Activated CD4-positive, CD25-positive, alpha-beta regulatory T cell (primary cell): ENCODE data around the gene FSD1.
A peak's percentile ranks its signal among the peaks of the same experiment; 100 is the strongest.

Experiments
- DNase-seq, 4 experiments: peaks; one replicate each; lab custom pipeline; 2025; lab: John Stamatoyannopoulos, UW

Gene FSD1

DNA sequence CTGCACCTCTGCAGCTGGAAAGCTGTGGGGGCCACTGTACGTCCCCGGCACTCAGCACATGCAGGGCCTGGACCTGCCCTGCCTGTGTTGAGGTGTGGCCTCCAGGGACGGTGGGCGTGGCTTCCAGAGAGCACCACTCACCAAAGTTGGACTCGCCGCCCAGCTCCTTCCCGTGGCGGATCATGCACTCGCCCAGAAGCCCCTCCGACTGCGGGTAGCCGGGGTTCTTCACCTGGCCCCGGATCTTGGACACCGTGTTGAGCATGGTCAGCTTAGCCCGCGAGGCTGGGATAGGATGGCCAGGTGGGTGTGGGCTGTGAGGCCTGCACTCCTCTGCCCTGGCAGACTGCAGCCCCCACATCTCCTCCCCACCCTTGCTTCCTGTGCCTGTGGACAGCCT, 60.9 kb downstream of the FSD1 start:
- DNase-seq = no peak

DNA sequence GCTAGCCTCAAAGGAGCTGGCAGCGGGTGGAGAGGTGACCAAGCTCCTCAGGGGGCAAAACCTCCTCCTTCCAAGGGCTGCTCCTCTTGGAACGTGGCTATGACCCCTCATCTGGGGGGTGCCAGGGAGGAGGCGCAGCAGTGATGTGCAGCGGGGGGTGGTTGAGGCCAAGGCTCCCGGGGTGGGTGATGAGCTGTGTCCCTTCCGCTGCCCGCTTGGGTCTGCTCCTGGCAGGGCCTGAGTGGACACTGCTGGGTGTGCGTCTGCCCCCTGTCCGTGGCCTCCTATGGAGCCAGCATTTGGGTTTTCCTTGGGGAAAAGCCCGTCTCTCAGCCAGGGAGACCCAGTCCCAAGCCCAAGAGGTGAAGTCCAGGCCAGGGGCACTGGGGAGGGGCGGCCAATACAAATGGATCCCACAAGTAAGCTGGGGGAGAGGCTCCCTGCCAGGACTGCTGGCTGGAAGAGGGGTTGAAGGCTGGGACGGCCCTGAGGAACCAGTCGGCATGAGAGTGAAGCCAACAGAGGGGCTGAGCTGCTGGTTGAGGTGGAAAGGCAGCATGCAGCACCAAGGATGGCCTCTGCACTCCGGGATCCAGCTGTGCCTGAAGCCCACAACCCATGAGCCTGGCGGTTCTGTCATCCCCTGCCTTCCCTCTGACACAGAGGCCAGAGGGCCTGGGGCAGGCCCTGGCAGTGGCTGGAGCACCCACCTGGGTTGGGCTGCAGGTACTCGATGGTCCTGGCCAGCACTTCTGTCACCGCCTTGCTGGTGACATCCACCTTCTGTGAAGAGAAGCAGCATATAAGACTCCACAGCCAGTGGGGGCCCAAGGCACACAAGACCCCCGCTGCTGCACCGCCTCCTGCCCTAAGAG, 61.6 kb downstream of the FSD1 start:
- no peak for DNase-seq

DNA sequence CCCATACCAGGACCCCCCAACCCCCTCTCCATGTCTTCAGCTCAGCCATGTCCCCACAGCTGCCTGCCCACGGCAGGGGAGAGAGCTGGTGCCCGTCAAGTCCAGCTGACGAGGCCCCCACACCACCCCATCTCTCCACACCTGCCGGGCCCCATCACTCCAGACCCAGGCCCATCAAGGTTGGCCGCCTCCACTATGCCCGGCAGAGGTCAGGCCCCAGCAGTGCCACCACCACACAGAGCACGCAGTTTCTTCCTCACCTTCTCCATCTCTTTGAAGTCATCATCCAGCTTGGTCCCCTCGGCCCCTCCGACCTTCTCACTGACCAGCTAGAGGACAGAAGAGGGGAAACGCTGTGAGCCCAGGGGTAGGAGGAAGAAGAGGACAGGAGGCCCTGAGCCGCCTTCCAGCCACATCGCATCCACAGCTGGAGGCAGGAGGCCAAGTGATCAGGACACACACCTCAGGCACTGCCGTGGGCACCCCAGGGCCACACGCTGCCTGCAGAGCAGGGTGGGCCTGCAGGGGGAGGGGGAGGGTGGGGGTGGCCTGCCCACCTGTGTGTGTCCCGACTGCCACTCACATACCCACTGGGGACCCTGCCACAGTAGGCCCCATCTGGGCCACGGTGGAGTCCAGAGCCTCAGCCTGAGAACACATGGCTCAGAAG, 62.4 kb downstream of the FSD1 start:
- no peak for DNase-seq

DNA sequence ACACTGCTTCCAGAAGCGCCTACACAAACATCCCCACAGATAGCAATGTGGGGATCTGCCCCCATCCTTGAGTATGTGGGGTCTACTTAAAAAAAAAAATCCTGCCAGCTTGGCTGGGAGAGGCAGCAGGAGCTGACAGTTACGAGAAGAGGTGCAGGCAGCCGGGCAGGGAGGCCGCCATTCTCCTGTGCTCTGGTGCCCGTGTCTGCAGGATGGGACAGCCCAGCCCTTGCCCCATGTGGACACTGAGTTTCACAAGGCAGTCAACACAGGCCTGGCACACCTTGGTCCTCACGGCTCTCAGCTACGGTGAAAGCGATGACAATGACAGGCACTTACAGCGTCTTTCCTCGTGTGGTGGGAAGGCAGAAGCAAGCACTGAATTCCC, 62.9 kb downstream of the FSD1 start:
- DNase-seq = no peak

DNA sequence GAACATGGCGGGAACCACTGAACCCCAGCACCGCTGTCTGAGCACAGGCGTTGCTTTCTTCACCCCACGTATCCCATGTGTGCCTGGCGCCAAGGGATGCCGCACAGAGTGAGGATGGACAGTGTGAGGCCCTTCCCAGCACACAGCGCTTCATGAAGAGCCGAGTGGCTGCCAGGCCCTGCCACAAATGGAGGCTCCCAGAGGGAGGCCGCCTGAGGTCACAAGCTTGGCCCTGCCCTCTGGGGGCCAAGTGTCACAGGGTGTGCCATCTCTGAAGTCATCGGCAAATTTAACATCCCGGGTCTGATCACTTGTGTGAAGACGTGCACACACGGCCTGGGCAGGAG, 63.4 kb downstream of the FSD1 start:
- no peak for DNase-seq

DNA sequence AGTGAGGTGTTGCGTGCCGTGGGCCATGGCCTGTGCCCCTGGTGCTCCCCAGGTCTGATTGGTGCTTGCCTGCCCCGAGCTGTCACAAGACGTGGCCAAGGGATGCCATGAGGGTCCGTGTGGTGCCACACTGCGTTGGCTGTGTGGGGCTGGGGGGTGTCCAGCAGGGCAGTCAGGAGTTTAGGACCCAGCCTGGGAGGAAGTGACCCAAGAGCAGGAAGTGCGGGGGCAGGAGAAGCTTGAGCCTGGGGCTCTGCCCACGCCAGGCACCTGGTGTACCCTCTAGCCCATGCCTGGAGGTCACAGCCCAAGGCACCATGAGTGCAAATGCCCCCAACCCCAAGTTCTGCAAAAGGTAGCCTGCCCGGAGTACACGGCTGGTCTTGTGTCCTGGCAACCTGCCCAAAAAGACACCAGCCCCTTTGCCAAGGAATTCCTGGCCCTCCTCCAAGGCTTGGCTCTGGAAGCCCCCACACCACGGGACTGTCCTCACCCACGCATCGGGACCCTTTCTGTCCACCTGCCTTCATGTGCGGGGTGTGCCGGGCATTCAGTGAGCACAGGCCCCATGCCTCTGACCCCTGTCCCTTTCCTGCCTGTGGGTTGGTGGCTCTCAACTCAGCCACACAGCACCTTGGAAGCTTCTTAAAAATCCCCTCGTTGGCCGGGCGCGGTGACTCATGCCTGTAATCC, 63.9 kb downstream of the FSD1 start:
- DNase-seq = no peak

DNA sequence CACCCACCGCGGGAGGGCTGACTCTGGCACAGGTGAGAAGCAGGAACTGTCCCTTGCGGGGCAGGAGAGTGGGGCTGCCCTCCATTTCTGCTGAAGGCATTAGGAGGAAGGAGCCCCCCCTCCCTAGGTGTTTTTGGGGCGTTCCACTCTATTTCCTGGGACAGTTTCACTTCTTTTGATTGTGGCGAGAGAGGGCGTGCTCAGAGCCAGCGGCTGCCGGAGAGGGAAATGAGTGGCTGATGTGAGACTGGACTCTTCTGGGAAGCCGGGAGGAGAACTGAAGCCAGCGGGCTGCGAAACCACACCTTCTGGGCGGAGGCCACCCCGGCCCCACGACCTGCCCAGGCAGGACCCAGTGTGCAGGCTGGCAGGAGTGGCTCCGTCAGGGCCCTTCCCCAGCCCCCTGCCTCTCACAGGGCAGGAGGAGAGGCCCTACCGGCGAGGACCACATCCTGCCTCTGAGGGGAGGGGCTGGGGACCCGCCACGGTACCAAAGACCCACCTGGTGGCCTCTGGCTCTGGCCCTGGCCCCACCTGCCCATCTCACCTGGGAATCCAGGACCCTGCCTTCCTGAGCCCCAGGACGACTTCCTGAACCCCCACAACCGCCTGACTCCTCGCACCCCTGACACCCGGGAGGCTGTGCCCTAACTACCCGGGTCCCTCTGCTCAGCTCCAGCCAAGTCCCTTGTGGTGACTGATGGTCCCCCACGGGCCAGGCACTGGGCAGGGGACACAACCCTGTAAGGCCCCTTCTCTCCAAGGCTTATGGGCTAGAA, 64.9 kb downstream of the FSD1 start:
- peak in 3 of 4 experiments; percentile 36 to 56 (median 42) for DNase-seq

DNA sequence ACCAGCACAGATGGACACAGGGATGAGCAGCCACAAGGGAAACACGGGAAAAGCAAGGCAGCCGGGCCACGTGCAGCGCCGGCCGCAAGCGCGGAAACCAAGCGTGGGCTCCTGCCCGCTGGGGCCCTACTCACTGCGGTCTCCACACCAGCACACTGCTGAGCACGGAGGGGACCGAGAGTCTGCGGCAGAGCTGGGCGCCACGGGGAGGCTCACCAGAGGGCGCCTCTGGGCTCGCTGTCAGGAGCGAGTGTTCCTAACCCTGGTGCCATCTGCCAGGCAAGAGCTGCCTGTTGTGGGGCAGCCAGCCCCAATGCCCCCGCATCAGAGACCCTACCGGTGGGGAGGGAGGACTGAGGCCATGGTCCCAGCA, 65.5 kb downstream of the FSD1 start:
- peak; percentile 40 to 57 (median 48) for DNase-seq

DNA sequence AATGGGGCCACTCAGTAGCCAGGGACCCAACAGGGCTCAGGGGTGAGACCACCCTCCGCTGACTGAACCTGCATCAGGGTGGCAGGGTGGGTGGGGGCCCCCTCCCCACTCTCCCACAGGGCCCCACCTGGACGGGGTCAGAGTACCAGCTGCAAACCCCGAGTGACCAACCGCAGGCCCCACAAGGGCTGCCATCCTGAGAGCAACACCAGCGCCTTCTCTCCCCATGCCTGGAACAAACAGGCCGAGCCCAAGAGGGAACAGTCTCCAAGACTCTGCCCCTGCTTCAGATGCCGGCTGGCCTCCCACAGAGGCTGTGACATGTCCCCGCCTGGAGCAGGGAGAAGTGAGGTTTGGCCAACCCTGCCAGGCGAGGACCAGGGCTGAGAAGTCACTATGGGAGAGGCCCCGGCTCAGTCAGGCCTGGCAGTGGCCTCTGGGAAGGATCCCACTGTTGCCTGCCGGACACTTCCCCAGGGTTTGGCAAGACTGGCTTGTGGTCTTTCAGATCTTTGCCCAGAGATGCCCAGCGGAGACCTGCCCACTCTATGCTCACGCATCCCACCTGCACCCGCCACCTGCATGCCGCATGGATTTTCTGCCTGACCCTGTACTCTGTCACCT, 66.1 kb downstream of the FSD1 start:
- no peak for DNase-seq

DNA sequence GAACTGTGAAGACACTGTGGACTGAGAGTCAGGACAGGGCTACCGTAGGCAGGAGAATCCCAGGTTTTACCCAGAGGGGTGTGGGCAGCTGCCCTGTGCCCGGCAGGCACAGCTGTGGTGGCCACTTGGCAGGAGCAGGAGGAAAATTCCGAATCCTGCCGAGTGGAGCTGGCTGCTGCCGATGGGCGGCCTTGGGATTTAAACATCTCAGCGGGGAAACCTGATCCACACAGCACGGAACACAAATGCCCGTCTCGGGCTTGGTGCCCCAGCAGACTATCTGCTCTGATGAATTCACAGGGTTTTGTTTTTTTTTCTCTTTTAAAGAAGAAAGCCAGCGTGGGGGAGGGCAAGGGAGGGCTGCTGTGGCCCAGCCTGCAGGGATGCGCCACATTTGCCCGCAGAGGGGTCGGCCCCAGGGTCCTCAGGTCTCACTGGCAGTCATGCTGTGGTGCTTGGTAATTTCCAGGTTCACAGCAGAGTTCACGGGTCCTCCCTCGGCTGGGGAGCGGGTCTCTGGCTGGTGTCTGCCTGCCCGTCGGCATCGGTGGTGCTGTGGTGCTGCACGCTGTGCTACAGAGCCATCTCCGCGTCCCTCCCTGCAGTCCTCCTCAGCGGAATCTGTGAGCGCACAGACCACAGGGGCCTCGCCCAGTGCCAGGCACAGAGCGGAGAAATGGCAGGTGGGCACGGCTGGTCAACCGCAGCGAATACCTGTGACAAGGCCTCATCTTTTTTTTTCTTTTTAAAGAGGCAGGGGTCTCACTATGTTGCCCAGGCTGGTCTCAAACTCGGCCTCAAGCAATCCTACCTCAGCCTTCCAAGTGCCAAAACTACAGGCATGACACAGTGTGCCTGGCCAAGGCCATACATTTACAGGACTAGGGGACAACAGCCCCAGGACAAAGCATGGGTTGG, 67.1 kb downstream of the FSD1 start:
- DNase-seq = no peak

DNA sequence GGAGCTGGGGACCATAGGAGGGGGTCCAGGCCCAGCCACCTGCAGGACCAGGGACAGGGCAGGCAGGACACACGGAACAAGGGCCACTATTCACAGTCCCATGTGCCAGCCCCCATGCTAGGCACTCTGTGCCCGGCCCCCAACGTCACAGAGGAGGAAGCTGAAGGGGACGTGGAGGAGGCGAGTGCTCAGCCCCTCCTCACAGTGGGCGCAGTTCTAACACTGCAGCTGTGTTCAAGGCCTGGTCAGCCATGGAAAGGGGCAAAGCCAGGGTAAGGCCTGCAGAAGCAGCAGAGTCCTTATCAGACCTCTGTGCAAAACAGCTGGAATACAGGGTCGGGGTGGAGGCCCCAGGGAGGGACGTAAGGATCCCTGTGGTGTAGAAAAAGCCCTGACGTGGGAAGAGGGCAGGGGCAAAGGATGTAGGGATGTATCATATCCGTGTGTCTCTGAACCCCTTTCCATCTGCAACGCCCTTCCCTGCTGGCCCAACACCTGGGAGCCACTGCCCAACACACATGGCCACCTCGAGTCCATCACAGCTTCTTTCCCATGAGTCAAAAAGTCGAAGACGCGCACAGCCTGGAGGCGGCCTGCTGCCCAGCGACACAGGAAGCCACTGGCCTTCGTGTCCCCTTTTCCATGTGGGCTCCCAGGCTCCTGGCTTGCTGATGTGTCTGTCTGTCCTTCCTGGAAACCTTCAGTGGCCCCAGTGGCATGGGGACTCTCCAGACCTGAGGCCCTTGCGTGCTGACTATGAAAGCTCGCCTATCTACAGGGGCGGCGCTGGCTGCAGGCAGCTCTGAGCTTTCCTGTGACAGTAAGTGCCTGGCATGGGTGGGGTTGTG, 68.0 kb downstream of the FSD1 start:
- DNase-seq = no peak

DNA sequence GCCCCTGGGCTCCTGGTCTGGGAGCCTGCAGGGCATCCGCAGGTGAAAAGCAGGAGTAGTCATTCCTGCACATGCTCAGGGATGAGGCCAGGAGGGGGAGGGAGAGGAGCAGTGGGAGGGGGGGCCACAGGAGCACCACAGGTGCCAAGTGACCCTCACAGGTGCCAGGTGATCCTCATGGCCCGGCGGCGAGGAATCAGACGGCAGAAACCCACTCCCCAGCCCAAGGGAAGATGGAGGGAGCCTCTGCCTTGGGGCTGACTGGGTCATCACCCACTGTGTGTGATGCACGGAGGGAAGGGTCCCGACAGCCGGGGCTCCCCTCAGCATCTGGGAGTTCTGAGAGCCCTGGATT, 68.6 kb downstream of the FSD1 start:
- DNase-seq = no peak
